MM.1S (cell line): ENCODE data around the gene RAD9B.
"Not testable (repeated sequence)": the region's sequence is repeated elsewhere in the genome, so short reads cannot be mapped to it uniquely, and the experiment has no call there.

Experiments
- DNase-seq: peaks from one replicate; pipeline ENCODE4 v3.0.0-alpha.2; 2015
- H2AFZ ChIP-seq: fragments of 300-600 bp; sonication (generic); 2 replicates; pipeline ENCODE4 v1.6.0; 2016; ENCODE audit warnings: antibody characterized with exemption, low read length
- H3F3A ChIP-seq: fragments of 300-600 bp; sonication (generic); 2 replicates; pipeline ENCODE4 v1.6.1; 2016; ENCODE audit warnings: mild to moderate bottlenecking, antibody characterized with exemption, low read length, moderate library complexity, mixed read lengths; ENCODE audit not compliant: insufficient read depth
- H3K27ac ChIP-seq: fragments of 300-600 bp; sonication (generic); 2 replicates; pipeline ENCODE4 v1.5.1; 2016; ENCODE audit warnings: mild to moderate bottlenecking, low read length
- H3K27me3 ChIP-seq: fragments of 300-600 bp; sonication (generic); replicated peaks from 2 replicates; pipeline ENCODE4 v1.6.0; 2016; ENCODE audit warnings: low read length; ENCODE audit not compliant: insufficient read depth
- H3K36me3 ChIP-seq: fragments of 300-600 bp; sonication (generic); replicated peaks from 2 replicates; pipeline ENCODE4 v1.6.1; 2016; ENCODE audit warnings: mild to moderate bottlenecking, low read length, mixed read lengths; ENCODE audit not compliant: insufficient read depth
- H3K4me1 ChIP-seq: fragments of 300-600 bp; sonication (generic); 2 replicates; pipeline ENCODE4 v1.6.1; 2016; ENCODE audit warnings: low read length, mixed read lengths
- H3K4me2 ChIP-seq: fragments of 300-600 bp; sonication (generic); 2 replicates; pipeline ENCODE4 v1.6.0; 2016; ENCODE audit warnings: low read depth, low read length
- H3K4me3 ChIP-seq: fragments of 300-600 bp; sonication (generic); 2 replicates; pipeline ENCODE4 v1.5.1; 2016; ENCODE audit warnings: low read length, mixed read lengths
- H3K79me2 ChIP-seq: fragments of 300-600 bp; sonication (generic); 2 replicates; pipeline ENCODE4 v1.6.1; 2016; ENCODE audit warnings: mixed run types, low read length, mixed read lengths
- H3K9ac ChIP-seq: fragments of 300-600 bp; sonication (generic); 2 replicates; pipeline ENCODE4 v1.6.1; 2016; ENCODE audit warnings: low read length, mixed read lengths
- H3K9me2 ChIP-seq: fragments of 300-600 bp; sonication (generic); replicated peaks from 2 replicates; pipeline ENCODE4 v1.6.1; 2016; ENCODE audit warnings: mild to moderate bottlenecking, low read length, mixed read lengths; ENCODE audit not compliant: insufficient read depth
- H3K9me3 ChIP-seq: fragments of 300-600 bp; sonication (generic); replicated peaks from 2 replicates; pipeline ENCODE4 v1.6.1; 2016; ENCODE audit warnings: mild to moderate bottlenecking, low read length, mixed read lengths; ENCODE audit not compliant: insufficient read depth
- H4K20me1 ChIP-seq: fragments of 300-600 bp; sonication (generic); 2 replicates; pipeline ENCODE4 v1.6.1; 2016; ENCODE audit warnings: mild to moderate bottlenecking, low read length, moderate library complexity, mixed read lengths; ENCODE audit not compliant: insufficient read depth
- EZH2 ChIP-seq: fragments of 300-600 bp; sonication (generic); optimal IDR thresholded peaks from 2 replicates; pipeline ENCODE3; 2017; ENCODE audit warnings: low read depth, mild to moderate bottlenecking, antibody characterized with exemption, low read length, mixed read lengths
- EZH2phosphoT487 ChIP-seq: fragments of 300-600 bp; sonication (generic); IDR thresholded peaks from 2 replicates; pipeline ENCODE4 v1.6.1; 2018; ENCODE audit warnings: antibody characterized with exemption, low read length
- TF ChIP-seq, protein P1 (sequence below): fragments of 300-600 bp; sonication (generic); IDR thresholded peaks from 2 replicates; pipeline ENCODE4 v1.5.1; 2016; ENCODE audit warnings: antibody characterized with exemption, low read length, mixed read lengths

RAD9B gene

DNA sequence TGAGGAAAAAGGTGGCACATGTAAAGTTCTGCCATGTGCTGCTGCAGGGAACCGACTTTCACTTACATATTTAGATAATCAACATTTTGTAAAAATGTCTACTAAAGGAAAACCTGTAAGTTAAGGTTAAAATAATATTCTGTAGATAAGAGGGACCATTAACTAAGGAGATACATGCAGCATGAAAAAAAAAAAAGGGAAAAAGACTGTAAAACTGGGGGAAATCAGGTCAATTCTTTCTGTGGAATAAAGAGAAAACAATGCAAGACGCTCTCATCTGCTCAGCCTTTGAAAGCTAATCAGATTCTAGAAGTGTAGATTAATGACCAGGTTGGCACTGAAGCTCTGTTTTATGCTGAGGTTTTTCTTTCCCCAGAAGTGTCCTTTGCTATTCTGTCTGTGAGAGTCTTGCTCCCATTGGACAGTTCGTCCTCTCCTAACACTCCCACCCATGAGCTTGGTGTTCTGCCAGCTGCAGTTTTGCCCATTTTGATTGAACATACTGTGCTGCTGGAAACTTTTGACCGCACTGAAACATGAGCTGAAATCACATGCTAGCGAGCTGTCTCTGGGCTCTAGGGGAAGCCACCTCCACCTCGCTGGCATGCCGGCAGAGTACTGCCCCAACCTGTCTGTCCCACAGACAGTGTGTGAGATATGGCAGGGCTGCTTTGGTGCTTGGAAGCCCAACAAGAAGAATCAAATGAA, 41.3 kb downstream of the RAD9B start:
- TF ChIP-seq, protein P1, sequence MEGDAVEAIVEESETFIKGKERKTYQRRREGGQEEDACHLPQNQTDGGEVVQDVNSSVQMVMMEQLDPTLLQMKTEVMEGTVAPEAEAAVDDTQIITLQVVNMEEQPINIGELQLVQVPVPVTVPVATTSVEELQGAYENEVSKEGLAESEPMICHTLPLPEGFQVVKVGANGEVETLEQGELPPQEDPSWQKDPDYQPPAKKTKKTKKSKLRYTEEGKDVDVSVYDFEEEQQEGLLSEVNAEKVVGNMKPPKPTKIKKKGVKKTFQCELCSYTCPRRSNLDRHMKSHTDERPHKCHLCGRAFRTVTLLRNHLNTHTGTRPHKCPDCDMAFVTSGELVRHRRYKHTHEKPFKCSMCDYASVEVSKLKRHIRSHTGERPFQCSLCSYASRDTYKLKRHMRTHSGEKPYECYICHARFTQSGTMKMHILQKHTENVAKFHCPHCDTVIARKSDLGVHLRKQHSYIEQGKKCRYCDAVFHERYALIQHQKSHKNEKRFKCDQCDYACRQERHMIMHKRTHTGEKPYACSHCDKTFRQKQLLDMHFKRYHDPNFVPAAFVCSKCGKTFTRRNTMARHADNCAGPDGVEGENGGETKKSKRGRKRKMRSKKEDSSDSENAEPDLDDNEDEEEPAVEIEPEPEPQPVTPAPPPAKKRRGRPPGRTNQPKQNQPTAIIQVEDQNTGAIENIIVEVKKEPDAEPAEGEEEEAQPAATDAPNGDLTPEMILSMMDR = no peak
- TF ChIP-seq EZH2phosphoT487 = no peak
- TF ChIP-seq EZH2 = no peak
- H3K27ac ChIP-seq = peak overlapping the region; percentile 61; the same call in 1 of the 2 replicates
- H4K20me1 ChIP-seq = no peaks in the 10 kb centered on the region
- H3K4me1 ChIP-seq = peaks cover 5% of the 10 kb centered on the region; the same call in 1 of the 2 replicates
- DNase-seq = peak; percentile 53
- no peaks in the 10 kb centered on the region; the same call in 1 of the 2 replicates for H3F3A ChIP-seq
- peaks cover 14% of the 10 kb centered on the region for H3K79me2 ChIP-seq
- no peaks in the 10 kb centered on the region for H3K9me2 ChIP-seq
- no peaks in the 10 kb centered on the region for H3K9me3 ChIP-seq
- H2AFZ ChIP-seq = no peak overlapping the region
- H3K4me3 ChIP-seq = no peak overlapping the region
- no peaks in the 10 kb centered on the region for H3K27me3 ChIP-seq
- H3K36me3 ChIP-seq = no peaks in the 10 kb centered on the region
- H3K4me2 ChIP-seq = peak overlapping the region; percentile 29; the same call in 1 of the 2 replicates
- H3K9ac ChIP-seq = peak overlapping the region; percentile 17; the same call in 1 of the 2 replicates

GRCh38 chr12:110543965-110544364, 41.8 kb downstream of the RAD9B start:
- Histone ChIP-seq H3F3A (no peaks in the 10 kb centered on the region; the same call in 1 of the 2 replicates), H3K27ac (peak overlapping the region; percentile 61; the same call in 1 of the 2 replicates), H3K27me3 (no peaks in the 10 kb centered on the region), H3K79me2 (peaks cover 20% of the 10 kb centered on the region), H2AFZ (no peak overlapping the region), H4K20me1 (no peaks in the 10 kb centered on the region), H3K9me3 (no peaks in the 10 kb centered on the region), H3K4me1 (peaks cover 5% of the 10 kb centered on the region; the same call in 1 of the 2 replicates), H3K4me3 (no peak overlapping the region), H3K36me3 (no peaks in the 10 kb centered on the region), H3K9ac (no peak overlapping the region), H3K9me2 (no peaks in the 10 kb centered on the region), H3K4me2 (peak overlapping the region; percentile 29; the same call in 1 of the 2 replicates)
- no peak for TF ChIP-seq EZH2
- DNase-seq = no peak

DNA sequence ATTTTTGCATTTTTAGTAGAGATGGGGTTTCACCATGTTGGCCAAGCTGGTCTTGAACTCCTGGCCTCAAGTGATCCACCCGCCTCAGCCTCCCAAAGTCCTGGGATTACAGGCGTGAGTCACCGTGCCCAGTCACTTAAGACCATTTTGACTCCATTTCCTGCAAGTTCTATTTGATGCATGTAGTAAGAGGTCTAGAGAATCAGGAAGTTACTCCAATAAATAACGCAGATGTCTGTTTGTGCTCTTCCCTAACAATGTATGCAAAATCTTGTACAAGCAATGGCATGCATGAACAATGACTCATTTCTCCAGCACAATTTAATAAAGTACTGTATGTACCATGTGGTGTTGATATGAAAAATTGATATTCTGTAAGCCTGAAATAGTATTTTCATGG, 43.1 kb downstream of the RAD9B start:
- H3F3A ChIP-seq, H3K4me2 ChIP-seq, H3K27me3 ChIP-seq, H3K9me3 ChIP-seq, DNase-seq, H3K4me1 ChIP-seq, H3K9ac ChIP-seq, H3K36me3 ChIP-seq, H4K20me1 ChIP-seq, H3K27ac ChIP-seq, H3K4me3 ChIP-seq, H2AFZ ChIP-seq, H3K9me2 ChIP-seq: not testable (repeated sequence)
- peaks cover 23% of the 10 kb centered on the region for H3K79me2 ChIP-seq

GRCh38 chr12:110545812-110546211, 43.7 kb downstream of the RAD9B start:
- no peak for DNase-seq
- H3K4me1 ChIP-seq = peaks cover 8% of the 10 kb centered on the region
- peaks cover 23% of the 10 kb centered on the region for H3K79me2 ChIP-seq
- peaks cover 4% of the 10 kb centered on the region; the same call in 1 of the 2 replicates for H3F3A ChIP-seq
- H3K4me3 ChIP-seq = no peak overlapping the region
- no peak overlapping the region for H2AFZ ChIP-seq
- H3K9me3 ChIP-seq = no peaks in the 10 kb centered on the region
- no peak overlapping the region for H3K9ac ChIP-seq
- no peak overlapping the region for H3K27ac ChIP-seq
- H4K20me1 ChIP-seq = no peaks in the 10 kb centered on the region
- H3K4me2 ChIP-seq = no peak overlapping the region
- no peaks in the 10 kb centered on the region for H3K27me3 ChIP-seq
- no peak for TF ChIP-seq EZH2phosphoT487
- TF ChIP-seq, protein P1 = no peak
- TF ChIP-seq EZH2 = no peak
- H3K36me3 ChIP-seq = no peaks in the 10 kb centered on the region
- no peaks in the 10 kb centered on the region for H3K9me2 ChIP-seq
